Motor neuron (in vitro differentiated cells): ENCODE data around the gene CAMK2B. TPM values are rescaled to one million over a fixed set of nuclear protein-coding genes. Genes with fewer than 3 reads are reported as not detected.

Experiments
- ATAC-seq, 8 experiments: fragments of 200-7000 bp; cut with Tn5 transposase; replicated peaks in 6 of 8; 2 replicates each; pipeline ENCODE4 v1.8.0; 2021; ENCODE audit warnings: mild to moderate bottlenecking in 8 of 8, moderate library complexity in 8 of 8
- H3K27ac ChIP-seq, 2 donors: fragments of 250-450 bp; sonication (Bioruptor Pico); 2 replicates each; pipeline ENCODE4 v1.9.0; 2021; ENCODE audit warnings: antibody characterized with exemption in 2 of 2, mild to moderate bottlenecking in 2 of 2, moderate library complexity in 1 of 2
- H3K4me1 ChIP-seq, 2 donors: fragments of 250-450 bp; sonication (Bioruptor Pico); replicated peaks in 1 of 2; 2 replicates each; pipeline ENCODE4 v1.6.1; 2021; ENCODE audit warnings: antibody characterized with exemption in 2 of 2, mild to moderate bottlenecking in 2 of 2, moderate library complexity in 1 of 2
- H3K4me3 ChIP-seq, 5 donors: fragments of 250-450 bp; sonication (Bioruptor Pico); 2 replicates each; pipeline ENCODE4 v1.9.0; 2021; ENCODE audit warnings: antibody characterized with exemption in 5 of 5, mild to moderate bottlenecking in 5 of 5, moderate library complexity in 4 of 5
- WGBS, 10 experiments: fragments of 450-650 bp; shearing (Covaris generic); methylation state at CpG; one replicate each; pipeline ENCODE4 v1.0.0; 2022; 5-methylcytosine and 5-hydroxymethylcytosine counted together
- in situ Hi-C, 9 experiments: fragments of 400-800 bp; cut with MboI; loops; one replicate each; pipeline ENCODE4 v1.15.0; 2021; ENCODE audit warnings: low sequenced_read_pairs in 9 of 9, low pct_unique_long_range_greater_than_20kb in 2 of 9; ENCODE audit not compliant: unreplicated experiment in 9 of 9
- total RNA-seq, 8 experiments: library from RNA; unstranded; fragments of 300-600 nt; gene quantifications; 2 replicates each; pipeline versions ENCODE4 v1.2.3 to v1.2.4, GENCODE V29; 2022

CAMK2B gene
- total RNA-seq, 8 experiments from 2014 or later = 2.2 to 23.4 (median 9.9) TPM

- ATAC-seq = no peak
- H3K27ac ChIP-seq = no peak overlapping the region
- H3K4me1 ChIP-seq = no peaks in the 10 kb centered on the region
- in situ Hi-C loops = no loop called here
- H3K4me3 ChIP-seq = no peak overlapping the region
- WGBS, 10 experiments = 40 to 100% (median 75%) methylated on average over 1 to 2 of the region's 2 CpGs; no CpG with 5 or more reads in 2 of the 10 experiments
Measured at GRCh38 chr7:44346063-44346462, 20.7 kb upstream of the CAMK2B start.

GRCh38 chr7:44341401-44341800 lies 16.0 kb upstream of the CAMK2B start:
- 25 to 72% (median 59%) methylated on average over 2 to 3 of the region's 3 CpGs; no CpG with 5 or more reads in 1 of the 10 experiments for WGBS, 10 experiments
- peak in 3 of 8 experiments; percentile 15 to 81 (median 80) for ATAC-seq
- Histone ChIP-seq H3K4me3 (no peak overlapping the region), H3K4me1 (no peaks in the 10 kb centered on the region), H3K27ac (no peak overlapping the region)
- in situ Hi-C loops = no loop called here

DNA sequence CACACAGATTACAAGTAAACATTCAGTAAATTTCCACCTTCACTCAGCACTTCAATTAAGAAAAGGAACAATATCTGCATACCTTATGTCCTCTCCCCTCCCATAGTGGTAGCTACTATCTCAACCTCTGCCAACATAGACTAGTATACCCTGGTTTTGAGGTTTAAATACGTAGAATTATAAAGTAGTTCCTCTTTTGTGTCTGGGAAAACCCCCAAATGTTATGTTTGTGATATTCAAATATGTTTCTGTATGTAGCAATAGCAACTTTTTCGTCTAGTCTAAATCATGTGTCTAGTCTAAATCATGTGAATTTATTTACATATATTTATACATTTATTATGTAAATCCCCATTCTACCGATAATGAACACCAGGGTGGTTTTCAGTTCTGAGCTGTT lies 13.2 kb upstream of the CAMK2B start:
- peak in 1 of 8 experiments; percentile 22 for ATAC-seq
- in situ Hi-C loops = no loop called here

DNA sequence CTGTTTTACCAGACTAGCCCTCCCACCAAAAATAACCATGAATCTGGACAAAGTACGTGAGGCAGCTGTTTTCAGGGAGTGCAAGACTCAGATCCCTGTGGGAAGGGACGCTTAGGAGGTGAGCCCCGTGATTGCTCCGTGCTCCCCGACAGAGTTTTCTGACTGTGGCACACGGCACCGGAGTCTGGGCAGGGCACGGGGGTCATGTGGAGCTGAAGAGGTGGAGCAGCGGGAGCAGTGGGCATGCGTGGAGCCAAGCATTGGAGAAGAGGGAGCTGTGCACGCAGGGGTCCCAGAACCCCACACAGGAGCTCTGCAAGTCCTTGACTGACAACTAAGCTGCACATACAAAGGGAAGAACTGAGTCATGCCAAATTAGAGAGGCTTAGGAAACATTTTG lies 11.1 kb upstream of the CAMK2B start:
- ATAC-seq = no peak
- Histone ChIP-seq H3K4me1 (no peaks in the 10 kb centered on the region), H3K27ac (no peak overlapping the region), H3K4me3 (no peak overlapping the region)
- WGBS, 10 experiments = 33 to 92% (median 80%) methylated on average over 1 to 10 of the region's 11 CpGs; no CpG with 5 or more reads in 4 of the 10 experiments
- in situ Hi-C loops = no loop called here

More for the DNA sequence above, 13.2 kb upstream of the CAMK2B start:
- WGBS, 10 experiments = 19 to 88% (median 61%) methylated on average over 1 to 3 of the region's 3 CpGs
- Histone ChIP-seq H3K4me3 (no peak overlapping the region), H3K4me1 (no peaks in the 10 kb centered on the region), H3K27ac (no peak overlapping the region)

DNA sequence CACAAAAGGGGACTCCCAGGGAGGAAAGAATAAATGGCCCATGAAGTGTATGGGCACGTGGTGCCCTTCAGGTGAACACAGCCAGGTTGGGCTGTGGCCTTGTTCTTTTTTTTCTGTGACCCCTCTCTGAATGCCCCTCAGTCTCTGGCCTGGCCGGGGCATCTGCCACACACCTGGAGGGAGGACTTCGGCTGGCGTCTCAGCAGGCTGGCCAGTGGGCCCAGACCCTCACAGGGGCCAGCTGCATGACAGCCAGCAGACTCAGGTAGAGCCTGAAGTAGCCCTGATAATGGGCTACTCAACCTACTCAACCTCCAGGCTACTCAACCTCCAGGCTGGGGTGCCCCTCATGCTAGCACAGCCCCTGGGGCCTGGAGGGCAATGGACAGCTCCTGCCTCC lies 9.8 kb upstream of the CAMK2B start:
- ATAC-seq = no peak
- H3K27ac ChIP-seq = no peak overlapping the region
- H3K4me1 ChIP-seq = no peaks in the 10 kb centered on the region
- WGBS, 10 experiments = 40 to 57% (median 55%) methylated on average over 1 to 2 of the region's 4 CpGs; no CpG with 5 or more reads in 7 of the 10 experiments
- H3K4me3 ChIP-seq = no peak overlapping the region
- in situ Hi-C loops = no loop called here

DNA sequence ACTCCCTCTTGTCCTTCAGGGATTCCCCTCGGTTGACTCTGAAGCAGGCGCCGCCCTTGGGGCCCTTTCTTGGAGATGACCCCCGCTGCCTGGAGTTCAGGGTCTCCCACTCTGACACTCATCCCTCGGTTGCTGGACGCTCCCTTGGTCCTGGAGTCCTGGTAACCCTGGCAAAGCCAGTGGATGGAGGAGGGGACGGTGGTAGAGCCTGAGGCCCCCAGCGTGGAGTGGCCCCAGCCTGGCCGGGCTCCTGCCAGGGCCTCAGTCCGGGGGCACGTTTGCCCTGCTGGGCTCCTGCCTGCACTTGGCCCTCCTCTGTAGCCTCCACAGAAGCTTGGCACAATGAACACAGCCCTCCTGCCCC lies 9.3 kb upstream of the CAMK2B start:
- Histone ChIP-seq H3K4me3 (no peak overlapping the region), H3K27ac (no peak overlapping the region), H3K4me1 (no peaks in the 10 kb centered on the region)
- in situ Hi-C loops = no loop called here
- ATAC-seq = no peak
- 33 to 100% (median 82%) methylated on average over 1 to 2 of the region's 11 CpGs; no CpG with 5 or more reads in 5 of the 10 experiments for WGBS, 10 experiments

DNA sequence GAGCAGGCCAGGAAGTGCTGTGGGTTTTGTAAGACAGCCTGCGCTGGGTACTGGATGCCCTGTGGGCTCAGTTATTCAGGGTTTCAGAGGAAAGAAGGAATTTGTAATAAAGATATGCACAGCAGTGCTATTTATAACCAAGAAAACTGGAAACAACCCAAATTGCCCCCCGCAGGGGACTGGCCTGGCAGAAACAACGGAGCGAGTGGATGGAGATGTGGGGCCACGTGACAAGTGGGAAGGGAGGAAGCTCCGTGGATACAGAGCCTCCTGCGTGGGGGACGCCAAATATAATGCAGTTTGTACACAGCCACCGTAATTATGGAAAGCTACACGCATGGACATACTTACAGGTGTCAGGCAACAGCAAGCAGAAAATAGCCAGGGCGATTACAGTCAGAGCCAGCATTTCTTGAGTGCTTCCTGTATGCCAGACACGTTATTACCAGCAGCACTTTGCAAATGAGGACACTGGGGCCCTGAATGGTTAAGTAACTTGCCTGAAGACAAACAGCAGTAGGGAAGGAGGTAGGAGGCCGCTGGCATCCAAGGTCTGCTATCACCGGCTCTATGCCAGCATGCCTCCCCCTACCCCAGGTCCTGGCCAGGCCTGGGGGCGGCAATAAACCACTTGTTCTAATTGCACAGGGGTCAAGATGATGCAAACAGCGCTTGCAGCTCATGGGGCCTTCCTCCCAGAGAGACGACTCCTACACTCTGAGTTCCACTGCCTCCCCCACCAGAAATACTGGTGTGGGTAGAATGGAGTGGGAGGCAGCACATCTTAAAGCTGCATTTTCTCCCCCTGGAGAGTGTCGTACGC lies 8.7 kb upstream of the CAMK2B start:
- H3K4me1 ChIP-seq = no peaks in the 10 kb centered on the region
- peak in 3 of 8 experiments; percentile 61 to 89 (median 65) for ATAC-seq
- in situ Hi-C loops = no loop called here
- WGBS, 10 experiments = 0 to 90% (median 76%) methylated on average over 2 to 15 of the region's 19 CpGs; no CpG with 5 or more reads in 1 of the 10 experiments
- no peak overlapping the region for H3K27ac ChIP-seq
- no peak overlapping the region for H3K4me3 ChIP-seq

DNA sequence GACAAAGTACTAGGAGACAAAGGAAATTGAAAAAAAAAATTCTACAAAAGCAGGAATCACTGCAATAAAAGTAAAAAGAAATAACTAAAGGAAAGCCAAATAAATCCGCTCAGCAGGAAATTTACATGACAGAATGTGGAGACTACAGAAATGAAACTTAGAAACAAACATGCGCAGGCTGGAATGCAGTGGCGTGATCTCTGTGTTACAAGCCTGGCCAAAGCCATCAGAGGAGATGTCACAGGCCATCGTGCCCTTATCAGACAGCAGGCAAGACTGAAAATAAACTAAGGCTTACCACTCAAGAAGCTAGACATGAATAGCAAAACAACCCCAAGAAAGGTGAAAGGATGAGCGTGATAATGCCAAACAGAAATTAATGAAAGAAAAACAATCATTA lies 6.3 kb upstream of the CAMK2B start:
- in situ Hi-C loops = no loop called here
- Histone ChIP-seq H3K4me3 (no peak overlapping the region), H3K27ac (no peak overlapping the region), H3K4me1 (no peaks in the 10 kb centered on the region)
- no peak for ATAC-seq
- WGBS, 10 experiments = 0 to 88% (median 56%) methylated on average over 1 to 5 of the region's 5 CpGs

- Histone ChIP-seq H3K27ac (no peak overlapping the region), H3K4me3 (no peak overlapping the region), H3K4me1 (peaks cover 0 to 3% of the 10 kb centered on the region in 2 donors)
- no peak for ATAC-seq
- in situ Hi-C loops = no loop called here
- 50 to 100% (median 79%) methylated on average over 1 to 6 of the region's 6 CpGs; no CpG with 5 or more reads in 3 of the 10 experiments for WGBS, 10 experiments
Measured at GRCh38 chr7:44330331-44330730, 4.9 kb upstream of the CAMK2B start.

- in situ Hi-C loops = no loop called here
- 66 to 100% (median 88%) methylated on average over 1 to 2 of the region's 3 CpGs; no CpG with 5 or more reads in 7 of the 10 experiments for WGBS, 10 experiments
- no peak for ATAC-seq
Measured at GRCh38 chr7:44329888-44330287, 4.5 kb upstream of the CAMK2B start.

DNA sequence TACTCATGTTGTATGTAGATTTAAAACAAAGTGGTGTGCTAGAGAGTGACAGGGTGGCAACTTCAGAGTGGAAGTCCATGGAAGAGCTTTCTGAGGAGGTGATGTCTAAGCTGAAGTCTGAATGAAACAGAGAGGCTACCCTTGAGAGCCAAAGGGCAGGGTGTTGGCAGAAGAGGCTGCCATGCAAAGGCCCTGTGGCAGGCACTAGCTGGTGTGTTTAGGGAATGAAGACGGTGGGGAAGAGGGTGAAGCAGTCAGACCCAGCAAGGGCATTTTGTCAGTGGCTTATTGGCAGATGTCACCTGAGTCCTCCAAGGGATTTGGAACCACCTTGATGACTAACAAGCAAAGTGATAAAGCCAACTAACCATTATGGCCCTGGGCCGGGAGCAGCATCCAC lies 3.7 kb upstream of the CAMK2B start:
- no peak overlapping the region for H3K27ac ChIP-seq
- WGBS, 10 experiments = 80 to 100% (median 90%) methylated on average over 1 to 2 of the region's 2 CpGs; no CpG with 5 or more reads in 5 of the 10 experiments
- H3K4me1 ChIP-seq = peaks cover 0 to 3% of the 10 kb centered on the region in 2 donors
- no peak overlapping the region for H3K4me3 ChIP-seq
- ATAC-seq = no peak
- in situ Hi-C loops = no loop called here

More at GRCh38 chr7:44329888-44330287, 4.5 kb upstream of the CAMK2B start:
- Histone ChIP-seq H3K4me3 (no peak overlapping the region), H3K4me1 (peaks cover 0 to 3% of the 10 kb centered on the region in 2 donors), H3K27ac (no peak overlapping the region)

- Histone ChIP-seq H3K4me1 (peaks cover 0 to 3% of the 10 kb centered on the region in 2 donors), H3K27ac (no peak overlapping the region), H3K4me3 (no peak overlapping the region)
- WGBS, 10 experiments = 14 to 67% (median 28%) methylated on average over 1 to 3 of the region's 5 CpGs; no CpG with 5 or more reads in 6 of the 10 experiments
- no peak for ATAC-seq
- in situ Hi-C loops = no loop called here
Measured at GRCh38 chr7:44327981-44328380, 2.6 kb upstream of the CAMK2B start.

DNA sequence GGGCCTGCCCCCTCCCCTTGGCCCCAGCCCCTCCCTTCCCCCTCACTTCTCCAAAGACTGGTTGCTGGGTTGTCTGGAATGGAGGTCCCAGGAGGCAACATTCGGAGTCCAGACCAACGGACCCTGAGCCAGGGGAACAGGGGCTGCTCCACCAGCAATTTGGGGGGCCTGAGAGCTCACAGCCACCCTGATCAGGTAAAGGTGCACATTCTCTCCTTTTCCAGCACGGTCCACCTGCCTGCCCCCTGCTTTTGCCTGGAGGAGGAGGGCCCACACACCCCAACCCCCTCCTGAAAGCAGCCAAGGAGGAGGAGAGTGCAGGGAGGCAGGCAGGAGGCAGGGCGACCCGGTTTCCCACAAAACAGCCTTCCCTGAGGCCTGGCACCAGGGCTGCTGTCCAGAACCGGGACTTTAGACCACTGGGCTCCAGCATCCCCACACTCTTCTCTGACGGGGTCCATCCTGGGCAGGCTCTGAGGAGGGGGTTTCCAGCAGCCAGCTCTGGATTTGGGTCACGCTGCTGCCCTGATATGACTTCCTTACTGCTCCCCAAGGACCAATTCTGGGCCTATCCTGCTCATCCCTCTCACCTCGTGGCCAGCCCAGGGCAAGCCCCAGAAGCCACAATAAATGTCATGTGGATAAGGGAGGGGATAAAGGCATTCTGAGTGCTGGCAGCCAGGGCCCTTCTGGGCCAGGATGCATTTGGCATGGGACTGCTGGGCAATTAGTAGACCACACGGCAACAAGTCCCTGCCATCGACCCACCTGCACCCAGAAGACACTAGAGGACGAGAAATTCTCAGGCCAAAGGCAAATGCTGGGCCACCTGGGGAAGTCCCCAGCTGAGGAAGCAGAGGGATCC lies 1.1 kb upstream of the CAMK2B start:
- Histone ChIP-seq H3K4me1 (peaks cover 0 to 3% of the 10 kb centered on the region in 2 donors), H3K4me3 (peak overlapping the region in 3 of 5 donors; percentile 56 to 83 (median 67)), H3K27ac (no peak overlapping the region)
- ATAC-seq = no peak
- in situ Hi-C loops = no loop called here
- WGBS, 10 experiments = 0 to 70% (median 62%) methylated on average over 1 to 4 of the region's 12 CpGs; no CpG with 5 or more reads in 3 of the 10 experiments
